Nephron (organoid): Measurements from ENCODE around the gene DUSP2.

ENCODE experiments used
- H3K27ac Mint-ChIP-seq, 3 experiments: 2 replicates each; pipeline ENCODE4 v1.8.0; 2020; ENCODE audit warnings: mixed read lengths in 3 of 3, mild to moderate bottlenecking in 2 of 3, moderate library complexity in 1 of 3
- H3K27me3 Mint-ChIP-seq: 2 replicates; pipeline ENCODE4 v1.8.0; 2021; ENCODE audit warnings: low read depth, mild to moderate bottlenecking, moderate library complexity, mixed read lengths
- H3K36me3 Mint-ChIP-seq: 2 replicates; pipeline ENCODE4 v1.8.0; 2020; ENCODE audit warnings: low read depth, mixed read lengths
- H3K4me1 Mint-ChIP-seq: 2 replicates; pipeline ENCODE4 v1.8.0; 2020; ENCODE audit warnings: mixed read lengths
- H3K4me3 Mint-ChIP-seq, 3 experiments: 2 replicates each; pipeline ENCODE4 v1.8.0; 2020; ENCODE audit warnings: mild to moderate bottlenecking in 3 of 3, mixed read lengths in 3 of 3, moderate library complexity in 2 of 3
- H3K9me3 Mint-ChIP-seq: 2 replicates; pipeline ENCODE4 v1.8.0; 2020; ENCODE audit warnings: mixed read lengths
- CTCF ChIP-seq, 3 experiments: fragments of 200-600 bp; sonication (generic); IDR thresholded peaks; one replicate each; pipeline ENCODE4 v1.5.0; 2021; ENCODE audit warnings: antibody characterized with exemption in 3 of 3; ENCODE audit not compliant: unreplicated experiment in 3 of 3

DUSP2 gene

GRCh38 chr2:96184989-96185388, 39.7 kb upstream of the DUSP2 start:
- no peak for TF ChIP-seq CTCF (IDR thresholded peaks at IDR 0.05; ENCODE audit: unreplicated experiment in 3 of 3)
- Mint-ChIP-seq H3K4me3 (no peak overlapping the region), H3K9me3 (no peaks in the 10 kb centered on the region), H3K36me3 (peaks cover 53% of the 10 kb centered on the region), H3K4me1 (no peaks in the 10 kb centered on the region), H3K27me3 (peaks cover under 1% of the 10 kb centered on the region), H3K27ac (no peak overlapping the region)

- no peak overlapping the region for H3K4me3 Mint-ChIP-seq
- H3K36me3 Mint-ChIP-seq = peaks cover 45% of the 10 kb centered on the region
- no peak for TF ChIP-seq CTCF (IDR thresholded peaks at IDR 0.05; ENCODE audit: unreplicated experiment in 3 of 3)
- H3K4me1 Mint-ChIP-seq = no peaks in the 10 kb centered on the region
- H3K27me3 Mint-ChIP-seq = peaks cover 4% of the 10 kb centered on the region
- H3K27ac Mint-ChIP-seq = no peak overlapping the region
- no peaks in the 10 kb centered on the region for H3K9me3 Mint-ChIP-seq
Observed at GRCh38 chr2:96184188-96184587, 38.9 kb upstream of the DUSP2 start.

- Mint-ChIP-seq H3K27me3 (peaks cover 8% of the 10 kb centered on the region), H3K4me3 (no peak overlapping the region), H3K4me1 (peaks cover 5% of the 10 kb centered on the region), H3K9me3 (no peaks in the 10 kb centered on the region), H3K27ac (no peak overlapping the region), H3K36me3 (peaks cover 32% of the 10 kb centered on the region)
- no peak for TF ChIP-seq CTCF (IDR thresholded peaks at IDR 0.05; ENCODE audit: unreplicated experiment in 3 of 3)
Observed at GRCh38 chr2:96181529-96181928, 36.3 kb upstream of the DUSP2 start.

- peaks cover 5% of the 10 kb centered on the region for H3K4me1 Mint-ChIP-seq
- no peak for TF ChIP-seq CTCF (IDR thresholded peaks at IDR 0.05; ENCODE audit: unreplicated experiment in 3 of 3)
- H3K27me3 Mint-ChIP-seq = peaks cover 8% of the 10 kb centered on the region
- no peak overlapping the region for H3K4me3 Mint-ChIP-seq
- peaks cover 22% of the 10 kb centered on the region for H3K36me3 Mint-ChIP-seq
- H3K27ac Mint-ChIP-seq = no peak overlapping the region
- H3K9me3 Mint-ChIP-seq = no peaks in the 10 kb centered on the region
Observed at GRCh38 chr2:96180521-96180920, 35.3 kb upstream of the DUSP2 start.

- H3K4me1 Mint-ChIP-seq = peaks cover 5% of the 10 kb centered on the region
- H3K27ac Mint-ChIP-seq = no peak overlapping the region
- H3K9me3 Mint-ChIP-seq = no peaks in the 10 kb centered on the region
- H3K27me3 Mint-ChIP-seq = peaks cover 8% of the 10 kb centered on the region
- peaks cover 16% of the 10 kb centered on the region for H3K36me3 Mint-ChIP-seq
- H3K4me3 Mint-ChIP-seq = no peak overlapping the region
- no peak for TF ChIP-seq CTCF (IDR thresholded peaks at IDR 0.05; ENCODE audit: unreplicated experiment in 3 of 3)
Observed at GRCh38 chr2:96180002-96180401, 34.8 kb upstream of the DUSP2 start.

- Mint-ChIP-seq H3K4me3 (no peak overlapping the region), H3K27me3 (peaks cover 11% of the 10 kb centered on the region)
Observed at GRCh38 chr2:96176661-96177060, 31.4 kb upstream of the DUSP2 start.

More at GRCh38 chr2:96176661-96177060, 31.4 kb upstream of the DUSP2 start:
- no peaks in the 10 kb centered on the region for H3K9me3 Mint-ChIP-seq
- no peaks in the 10 kb centered on the region for H3K36me3 Mint-ChIP-seq
- H3K27ac Mint-ChIP-seq = peak overlapping the region in 2 of 3 experiments; percentile 14 to 27
- TF ChIP-seq CTCF (IDR thresholded peaks at IDR 0.05; ENCODE audit: unreplicated experiment in 3 of 3) = no peak
- peaks cover 5% of the 10 kb centered on the region for H3K4me1 Mint-ChIP-seq
